CD4-positive, alpha-beta T cell treated with Interleukin-21 for 1 hour (primary cell): ENCODE results near the gene FBXO27.

Experiments
- DNase-seq: peaks from one replicate; pipeline ENCODE4 v3.0.0-alpha.2; 2020

The FBXO27 gene

GRCh38 chr19:38985262-38985661 lies 47.1 kb downstream of the FBXO27 start:
- DNase-seq, result no peak

GRCh38 chr19:38980583-38981374 lies 51.6 kb downstream of the FBXO27 start:
- DNase-seq, result no peak

GRCh38 chr19:38979812-38980211 lies 52.5 kb downstream of the FBXO27 start:
- no peak for DNase-seq

- no peak for DNase-seq
These were observed 54.0 kb downstream of the FBXO27 start for GRCh38 chr19:38978326-38978689.

GRCh38 chr19:38977445-38978325 lies 54.7 kb downstream of the FBXO27 start:
- no peak for DNase-seq

GRCh38 chr19:38975861-38976271 lies 56.5 kb downstream of the FBXO27 start:
- DNase-seq, result no peak

GRCh38 chr19:38975214-38975860 lies 57.0 kb downstream of the FBXO27 start, which contains the start of gene FBXO17:
Gene FBXO17, minus strand, starts transcription at chr19:38975742. Its CDS starts 25,423 bp downstream, at chr19:38950319.
- no peak for DNase-seq

- DNase-seq, result no peak
These were observed 57.6 kb downstream of the FBXO27 start for GRCh38 chr19:38974624-38975213.
